Subcutaneous adipose tissue (tissue), 4 donors: ENCODE results near the gene AGER. TPM values are rescaled to one million over a fixed set of nuclear protein-coding genes. Genes with fewer than 3 reads are reported as not detected.

ENCODE experiments used
- total RNA-seq, 4 donors: library from RNA; depleted of rRNA; stranded (reverse); fragments of >200 nt; gene quantifications; one replicate each; pipeline ENCODE4 v1.1.0, GENCODE V29; 2016
- TF ChIP-seq, protein P1 (sequence below): fragments of 450-650 bp; IDR thresholded peaks from one replicate; pipeline ENCODE4 v1.5.1; 2016; ENCODE audit warnings: low read depth, mild to moderate bottlenecking, control low read depth, antibody characterized with exemption, moderate library complexity

AGER gene
- total RNA-seq, 4 donors from 2014 or later, result 2.4 to 5.5 (median 2.8) TPM

DNA sequence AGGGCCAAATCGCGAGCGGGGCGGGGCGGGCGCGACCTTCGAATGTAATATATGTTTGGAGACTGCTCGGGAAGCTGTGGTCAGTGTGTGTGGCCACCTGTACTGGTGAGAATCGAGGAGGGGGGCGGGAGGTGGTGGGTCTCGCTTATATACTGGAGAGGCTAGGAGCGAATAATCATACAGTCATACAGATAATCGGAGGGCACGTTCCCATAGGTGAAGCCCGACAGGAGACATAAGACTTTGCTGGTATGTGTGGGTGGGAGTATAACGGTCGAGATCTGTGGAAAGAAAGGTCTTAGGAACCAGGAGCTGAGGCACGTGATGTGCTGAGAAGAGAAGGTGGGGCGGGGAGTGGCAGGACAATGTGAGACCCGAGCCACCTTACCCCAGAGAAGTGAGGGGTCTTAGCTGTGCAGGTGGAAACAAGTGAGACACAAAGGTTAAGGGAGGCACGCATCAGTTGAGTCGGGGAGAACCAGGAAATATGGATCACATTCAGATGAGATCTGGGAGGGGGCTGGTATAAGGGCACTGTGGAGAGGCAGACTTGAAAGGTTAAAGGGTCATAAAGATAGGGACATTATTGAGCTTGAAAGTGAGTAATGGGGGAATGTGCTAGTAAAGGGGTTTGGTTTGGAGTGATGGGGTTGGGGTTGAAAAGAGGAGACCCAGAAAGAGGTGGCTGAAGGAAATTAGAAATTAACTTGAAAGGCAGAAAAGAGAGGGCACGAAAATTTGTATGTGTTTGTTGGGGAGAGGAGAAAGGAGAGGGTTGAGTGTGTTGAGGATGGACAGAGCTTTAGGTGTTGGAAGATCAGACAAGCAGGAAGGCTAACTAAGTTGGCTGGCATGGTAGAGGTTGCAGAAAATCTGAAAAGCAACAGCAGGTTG is 5.3 kb downstream of the AGER start:
- TF ChIP-seq, protein P1, sequence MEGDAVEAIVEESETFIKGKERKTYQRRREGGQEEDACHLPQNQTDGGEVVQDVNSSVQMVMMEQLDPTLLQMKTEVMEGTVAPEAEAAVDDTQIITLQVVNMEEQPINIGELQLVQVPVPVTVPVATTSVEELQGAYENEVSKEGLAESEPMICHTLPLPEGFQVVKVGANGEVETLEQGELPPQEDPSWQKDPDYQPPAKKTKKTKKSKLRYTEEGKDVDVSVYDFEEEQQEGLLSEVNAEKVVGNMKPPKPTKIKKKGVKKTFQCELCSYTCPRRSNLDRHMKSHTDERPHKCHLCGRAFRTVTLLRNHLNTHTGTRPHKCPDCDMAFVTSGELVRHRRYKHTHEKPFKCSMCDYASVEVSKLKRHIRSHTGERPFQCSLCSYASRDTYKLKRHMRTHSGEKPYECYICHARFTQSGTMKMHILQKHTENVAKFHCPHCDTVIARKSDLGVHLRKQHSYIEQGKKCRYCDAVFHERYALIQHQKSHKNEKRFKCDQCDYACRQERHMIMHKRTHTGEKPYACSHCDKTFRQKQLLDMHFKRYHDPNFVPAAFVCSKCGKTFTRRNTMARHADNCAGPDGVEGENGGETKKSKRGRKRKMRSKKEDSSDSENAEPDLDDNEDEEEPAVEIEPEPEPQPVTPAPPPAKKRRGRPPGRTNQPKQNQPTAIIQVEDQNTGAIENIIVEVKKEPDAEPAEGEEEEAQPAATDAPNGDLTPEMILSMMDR, result no peak

- TF ChIP-seq, protein P1, result no peak
Measured at GRCh38 chr6:32177788-32178546, 6.1 kb downstream of the AGER start, which contains the start of gene RNF5. TSS of gene RNF5 (plus strand) at chr6:32178405. CDS start at chr6:32178512, 107 bp downstream.

DNA sequence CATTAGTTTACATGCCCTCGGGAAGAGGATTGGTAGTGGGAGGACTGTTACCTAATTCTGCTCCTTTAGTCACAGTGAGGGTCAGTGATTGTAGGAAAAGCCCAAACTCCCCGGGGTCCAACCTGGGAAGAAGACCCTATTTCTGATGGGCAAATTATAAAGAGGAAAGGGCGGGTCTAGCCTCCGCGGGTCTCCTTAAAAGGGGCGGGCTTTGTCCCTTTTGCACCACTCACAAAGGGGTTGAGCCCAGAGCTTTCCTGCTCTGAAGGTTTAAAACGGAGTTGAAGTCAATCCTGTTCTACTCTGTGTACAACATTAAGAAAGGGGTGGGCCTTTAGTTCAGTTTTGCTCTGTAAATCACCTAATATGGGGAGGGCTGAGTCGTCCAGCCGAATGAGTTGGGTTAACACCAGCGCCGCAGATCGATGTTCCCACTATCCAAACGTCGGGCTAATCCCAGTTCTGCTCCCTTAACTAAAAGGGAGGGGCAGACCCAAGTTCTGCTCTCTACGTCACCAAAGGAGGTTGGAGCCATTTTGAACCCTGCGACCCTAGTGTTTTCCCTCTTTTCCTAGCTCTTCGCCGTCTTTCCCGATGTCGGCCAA is 6.8 kb downstream of the AGER start:
- TF ChIP-seq, protein P1, result no peak

- TF ChIP-seq, protein P1, result no peak
Measured at GRCh38 chr6:32176476-32177182, 7.4 kb downstream of the AGER start.

- TF ChIP-seq, protein P1, result no peak
Measured at GRCh38 chr6:32175711-32176475, 8.2 kb downstream of the AGER start, which contains the start of gene AGPAT1. TSS of gene AGPAT1 (minus strand) at chr6:32176084. CDS start at chr6:32171496, 4,588 bp downstream.

DNA sequence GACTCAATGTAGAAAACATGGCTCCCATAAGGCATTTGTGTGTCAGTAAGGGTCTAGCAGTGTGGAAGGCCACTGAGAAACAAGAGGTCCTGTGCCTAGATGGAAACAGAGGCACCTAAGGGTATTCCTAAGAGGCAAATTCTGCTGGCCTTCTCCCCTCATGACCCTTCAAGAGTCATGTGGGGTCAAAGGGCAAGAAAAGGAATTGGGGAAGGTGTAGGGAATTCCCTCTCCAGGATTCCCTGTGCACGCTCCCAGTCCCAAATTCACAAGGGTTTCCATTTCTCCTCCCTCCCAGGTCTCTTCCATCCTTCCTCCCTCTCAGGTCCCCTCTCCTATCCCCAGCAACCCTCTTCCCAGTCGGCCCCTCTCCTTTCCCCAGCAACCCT is 8.7 kb downstream of the AGER start:
- TF ChIP-seq, protein P1, result no peak
